Urinary bladder (tissue), 4 donors: ENCODE data around the gene ITGB8. TPM values are rescaled to one million over a fixed set of nuclear protein-coding genes. Genes with fewer than 3 reads are reported as not detected.

ENCODE experiments used
- DNase-seq: peaks from one replicate; pipeline ENCODE4 v3.0.0-alpha.2; 2015; ENCODE audit errors: extremely low spot score
- H3K27ac ChIP-seq: one replicate; pipeline ENCODE4 v1.5.1; 2013; ENCODE audit warnings: low read depth, mild to moderate bottlenecking, moderate library complexity
- H3K36me3 ChIP-seq: one replicate; pipeline ENCODE4 v1.6.1; 2013; ENCODE audit warnings: mild to moderate bottlenecking, moderate library complexity; ENCODE audit not compliant: insufficient read depth
- H3K4me1 ChIP-seq: one replicate; pipeline ENCODE4 v1.6.1; 2013; ENCODE audit warnings: mild to moderate bottlenecking, moderate library complexity; ENCODE audit not compliant: insufficient read depth
- H3K4me3 ChIP-seq: one replicate; pipeline ENCODE4 v1.5.1; 2013; ENCODE audit warnings: low read depth, low read length
- WGBS: extraction: QIAGEN DNeasy Blood & Tissue Kit; methylation state at CpG from one replicate; pipeline ENCODE4 v1.1.7; 2013; 5-methylcytosine and 5-hydroxymethylcytosine counted together
- polyA plus RNA-seq: library from polyadenylated mRNA; stranded (reverse); fragments of 200-250 nt; gene quantifications from one replicate; pipeline ENCODE4 v1.2.3, GENCODE V29; 2013
- total RNA-seq: library from RNA; depleted of rRNA; stranded (reverse); fragments of >200 nt; gene quantifications from one replicate; pipeline ENCODE4 v1.2.3, GENCODE V29; 2014
- donor health status: healthy with polysubstance abuse.
- donor health status: healthy.

ITGB8 gene
- total and polyA plus RNA-seq, 2 donors = 6.3 to 106 TPM

- Histone ChIP-seq H3K4me3 (no peak overlapping the region), H3K27ac (no peak overlapping the region), H3K36me3 (no peaks in the 10 kb centered on the region), H3K4me1 (peaks cover 1% of the 10 kb centered on the region)
- WGBS = 91% methylated on average over 5 of the region's 5 CpGs
- DNase-seq = no peak
Measured at GRCh38 chr7:20409961-20410360, 79.3 kb downstream of the ITGB8 start.

- no peak overlapping the region for H3K27ac ChIP-seq
- 94% methylated on average over 2 of the region's 2 CpGs for WGBS
- no peak for DNase-seq
Measured at GRCh38 chr7:20411372-20411771, 80.7 kb downstream of the ITGB8 start.

DNA sequence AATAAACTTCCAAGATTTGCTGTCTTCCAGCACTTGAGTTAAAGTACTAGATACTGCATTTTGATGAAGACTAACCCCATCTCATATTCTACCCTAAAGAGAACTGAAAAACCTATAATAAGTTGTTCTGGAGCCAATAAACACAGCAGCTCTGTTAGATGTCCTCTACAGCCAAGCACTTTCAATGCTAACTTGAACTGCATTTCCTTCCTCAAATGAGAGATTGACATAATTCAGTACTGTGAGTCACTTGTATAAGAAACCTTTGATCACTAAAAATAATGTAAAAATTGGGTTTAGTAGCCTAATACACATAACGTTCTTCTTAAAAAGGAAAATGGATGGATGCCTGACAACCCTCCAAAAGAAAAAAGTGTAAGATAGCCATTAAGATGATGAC is 81.3 kb downstream of the ITGB8 start:
- DNase-seq = no peak
- no peak overlapping the region for H3K4me3 ChIP-seq
- no peaks in the 10 kb centered on the region for H3K36me3 ChIP-seq
- WGBS = 81% methylated on average over 1 of the region's 1 CpG
- H3K27ac ChIP-seq = no peak overlapping the region
- peaks cover 2% of the 10 kb centered on the region for H3K4me1 ChIP-seq

More at GRCh38 chr7:20411372-20411771, 80.7 kb downstream of the ITGB8 start:
- peaks cover 1% of the 10 kb centered on the region for H3K4me1 ChIP-seq
- no peak overlapping the region for H3K4me3 ChIP-seq
- H3K36me3 ChIP-seq = no peaks in the 10 kb centered on the region

GRCh38 chr7:20417260-20417659 is 86.6 kb downstream of the ITGB8 start:
- Histone ChIP-seq H3K36me3 (no peaks in the 10 kb centered on the region), H3K4me3 (no peak overlapping the region), H3K27ac (no peak overlapping the region), H3K4me1 (peaks cover 2% of the 10 kb centered on the region)
- no peak for DNase-seq
- 89% methylated on average over 1 of the region's 1 CpG for WGBS

DNA sequence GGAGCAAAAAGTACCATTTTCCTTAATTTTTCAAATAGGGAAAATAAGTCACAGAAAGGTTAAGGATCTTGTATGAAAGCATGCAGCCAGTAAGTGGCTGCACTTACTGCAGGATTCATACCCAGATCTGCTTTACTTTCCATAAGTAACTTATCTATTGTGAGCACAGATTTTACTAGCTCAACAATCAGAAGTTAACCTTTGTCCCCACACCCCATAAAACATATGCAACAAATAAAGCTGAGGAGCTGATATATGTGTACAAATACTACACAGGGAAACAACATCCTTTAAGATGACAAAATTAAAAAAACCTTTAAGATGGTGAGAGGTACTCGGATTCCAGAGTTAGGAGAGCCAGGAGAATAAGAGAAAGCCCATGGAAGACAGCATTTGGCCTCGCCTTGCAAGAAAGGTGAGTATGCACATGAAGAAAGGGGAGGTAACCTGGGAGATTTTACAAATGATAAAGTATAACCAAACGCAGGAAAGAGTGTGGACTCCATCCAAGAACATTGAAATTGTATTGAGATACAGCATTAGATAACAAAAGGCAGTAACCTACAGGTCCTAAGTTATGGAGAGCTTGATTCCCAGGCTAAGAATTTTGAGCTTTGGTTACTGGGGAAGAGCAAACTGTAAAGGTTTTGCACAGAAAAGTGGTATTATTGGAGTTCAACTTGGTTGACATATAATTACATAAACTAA is 87.1 kb downstream of the ITGB8 start:
- DNase-seq = no peak
- no peaks in the 10 kb centered on the region for H3K36me3 ChIP-seq
- WGBS = 69% methylated on average over 3 of the region's 3 CpGs
- H3K4me1 ChIP-seq = peaks cover 2% of the 10 kb centered on the region
- H3K27ac ChIP-seq = no peak overlapping the region
- no peak overlapping the region for H3K4me3 ChIP-seq

GRCh38 chr7:20424500-20424899 is 93.8 kb downstream of the ITGB8 start:
- 94% methylated on average over 6 of the region's 6 CpGs for WGBS
- H3K4me1 ChIP-seq = no peaks in the 10 kb centered on the region
- H3K4me3 ChIP-seq = no peak overlapping the region
- no peak overlapping the region for H3K27ac ChIP-seq
- H3K36me3 ChIP-seq = no peaks in the 10 kb centered on the region
- DNase-seq = no peak

GRCh38 chr7:20430664-20431063 is 100.0 kb downstream of the ITGB8 start:
- no peak overlapping the region for H3K4me3 ChIP-seq
- no peaks in the 10 kb centered on the region for H3K4me1 ChIP-seq
- no peak overlapping the region for H3K27ac ChIP-seq
- WGBS = 53% methylated on average over 3 of the region's 3 CpGs
- no peak for DNase-seq
- no peaks in the 10 kb centered on the region for H3K36me3 ChIP-seq

DNA sequence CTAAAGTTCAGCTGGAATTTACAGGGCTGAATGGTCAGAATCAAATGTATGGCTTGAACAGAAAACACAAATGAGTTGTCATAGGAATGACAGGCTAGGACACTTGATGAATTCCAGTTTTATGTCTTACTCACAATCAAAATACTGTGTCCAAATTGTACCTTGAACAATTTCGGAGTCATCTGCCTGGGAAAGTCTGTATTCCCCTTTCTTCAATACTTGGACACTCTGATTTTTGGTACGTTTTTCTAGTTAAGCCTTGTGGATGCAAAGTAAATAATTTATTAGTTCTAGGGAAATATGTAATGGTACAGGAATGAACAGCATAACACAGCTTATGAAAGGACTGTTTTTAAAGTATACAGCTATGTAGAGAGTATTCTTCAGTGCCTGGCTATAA is 100.4 kb downstream of the ITGB8 start:
- Histone ChIP-seq H3K4me3 (no peak overlapping the region), H3K4me1 (no peaks in the 10 kb centered on the region), H3K36me3 (no peaks in the 10 kb centered on the region), H3K27ac (peak overlapping the region; percentile 10)
- DNase-seq = no peak
- 40% methylated on average over 2 of the region's 2 CpGs for WGBS

- Histone ChIP-seq H3K27ac (no peak overlapping the region), H3K36me3 (no peaks in the 10 kb centered on the region), H3K4me3 (no peak overlapping the region), H3K4me1 (peaks cover 1% of the 10 kb centered on the region)
- 93% methylated on average over 4 of the region's 4 CpGs for WGBS
- DNase-seq = no peak
Measured at GRCh38 chr7:20432071-20432470, 101.4 kb downstream of the ITGB8 start.

DNA sequence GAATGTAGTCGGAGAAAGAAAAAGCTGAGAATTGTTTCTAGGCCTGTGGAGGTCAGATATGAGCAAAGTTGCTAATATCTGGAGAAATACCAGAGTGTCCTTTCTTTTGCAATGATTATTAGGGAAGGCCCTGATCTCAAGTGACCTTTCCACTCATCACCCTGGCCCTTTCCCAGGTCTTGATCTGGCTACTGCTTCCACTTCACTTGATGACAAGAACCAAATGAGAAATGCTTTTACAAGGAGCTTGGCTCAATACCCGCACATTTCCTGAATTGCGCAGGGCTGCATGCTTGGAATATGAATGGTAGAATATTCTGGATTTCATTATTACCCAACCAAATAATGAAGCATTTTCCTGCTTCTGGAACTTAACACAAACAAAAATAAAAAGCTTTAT is 104.6 kb downstream of the ITGB8 start:
- Histone ChIP-seq H3K4me3 (no peak overlapping the region), H3K36me3 (no peaks in the 10 kb centered on the region), H3K27ac (no peak overlapping the region), H3K4me1 (peaks cover 4% of the 10 kb centered on the region)
- DNase-seq = no peak
- WGBS = 53% methylated on average over 3 of the region's 3 CpGs

- no peak overlapping the region for H3K27ac ChIP-seq
- DNase-seq = no peak
- no peaks in the 10 kb centered on the region for H3K36me3 ChIP-seq
- no peak overlapping the region for H3K4me3 ChIP-seq
- peaks cover 4% of the 10 kb centered on the region for H3K4me1 ChIP-seq
Measured at GRCh38 chr7:20438248-20438647, 107.5 kb downstream of the ITGB8 start.

GRCh38 chr7:20438694-20439376 is 108.1 kb downstream of the ITGB8 start:
- Histone ChIP-seq H3K4me3 (no peak overlapping the region), H3K27ac (no peak overlapping the region), H3K4me1 (peaks cover 4% of the 10 kb centered on the region), H3K36me3 (no peaks in the 10 kb centered on the region)
- no peak for DNase-seq
- 32% methylated on average over 7 of the region's 7 CpGs for WGBS

DNA sequence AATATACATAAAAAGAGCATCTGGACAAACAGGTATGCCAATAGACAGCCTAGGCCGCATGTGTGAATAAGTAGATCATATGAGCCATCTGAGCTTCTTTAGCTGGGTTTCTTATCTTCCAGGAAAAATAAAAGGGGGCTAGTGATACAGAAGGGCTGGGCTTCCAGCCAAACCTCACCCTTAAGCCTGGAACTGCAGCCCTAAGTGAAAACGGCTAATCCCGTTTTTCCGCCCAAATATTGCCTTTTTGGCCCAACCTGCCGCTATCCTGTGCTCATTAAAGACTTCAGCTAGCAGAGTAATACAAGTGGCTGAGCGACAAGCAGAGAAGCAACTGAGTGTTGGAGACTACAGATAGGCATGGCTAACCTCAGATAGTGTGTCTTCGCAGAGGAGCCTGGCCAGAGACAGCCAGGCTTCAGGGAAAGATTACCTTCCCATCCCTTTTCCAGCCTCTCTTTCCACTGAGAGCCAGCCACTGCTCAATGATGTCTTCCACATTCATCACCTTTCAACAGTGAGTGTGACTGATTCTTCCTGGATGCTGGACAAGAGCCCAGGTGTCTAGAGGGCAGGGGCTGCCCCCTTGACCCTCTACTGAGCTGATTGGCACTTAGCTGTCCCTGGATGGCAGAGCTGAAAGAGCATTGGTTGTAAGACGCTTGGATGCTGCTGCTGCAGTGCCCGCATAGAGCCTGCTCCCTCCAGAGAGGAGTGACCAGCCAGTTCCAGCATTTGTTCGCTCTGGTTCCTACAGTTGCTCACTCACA is 108.9 kb downstream of the ITGB8 start:
- 72% methylated on average over 10 of the region's 10 CpGs for WGBS
- no peak for DNase-seq
- Histone ChIP-seq H3K27ac (no peak overlapping the region), H3K4me1 (peaks cover 4% of the 10 kb centered on the region), H3K36me3 (no peaks in the 10 kb centered on the region), H3K4me3 (no peak overlapping the region)
